BE2C (cell line): ENCODE measurements around the gene HIVEP3.

Experiments used
- DNase-seq: peaks from one replicate; pipeline ENCODE4 v3.0.0-alpha.2; 2020
- H3K27me3 ChIP-seq: fragments of 250-450 bp; sonication (Bioruptor Pico); 2 replicates; pipeline ENCODE4 v1.5.1; 2020; ENCODE audit warnings: mild to moderate bottlenecking
- H3K36me3 ChIP-seq: fragments of 250-450 bp; sonication (Bioruptor Pico); 2 replicates; pipeline ENCODE4 v1.5.1; 2020; ENCODE audit warnings: mild to moderate bottlenecking
- H3K4me1 ChIP-seq: fragments of 250-450 bp; sonication (Bioruptor Pico); 2 replicates; pipeline ENCODE4 v1.5.1; 2020
- H3K4me3 ChIP-seq: 2 replicates; pipeline ENCODE4 v1.5.1; 2011; ENCODE audit warnings: low read depth, low read length
- H3K9me3 ChIP-seq: fragments of 250-450 bp; sonication (Bioruptor Pico); 2 replicates; pipeline ENCODE4 v1.5.1; 2020
- TF ChIP-seq, protein P1 (sequence below): IDR thresholded peaks from 2 replicates; pipeline ENCODE4 v1.5.1; 2012; ENCODE audit warnings: mild to moderate bottlenecking, low read depth, low read length

The HIVEP3 gene

DNA sequence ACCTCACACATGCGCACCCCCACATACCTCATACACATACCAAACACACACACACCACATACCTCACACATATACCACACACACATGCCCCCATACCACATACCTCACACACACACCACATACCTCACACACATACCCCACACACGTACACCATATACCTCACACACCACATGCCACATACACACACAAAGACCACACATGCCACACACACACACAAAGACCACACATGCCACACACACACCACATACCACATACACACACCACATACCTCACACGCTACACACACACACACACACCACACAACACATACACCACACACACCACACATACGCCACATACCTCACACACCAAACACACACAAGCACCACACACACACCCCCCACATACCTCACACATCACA is 30.0 kb downstream of the HIVEP3 start:
- no peak overlapping the region for H3K4me3 ChIP-seq
- no peaks in the 10 kb centered on the region for H3K36me3 ChIP-seq
- no peaks in the 10 kb centered on the region for H3K4me1 ChIP-seq
- no peaks in the 10 kb centered on the region for H3K9me3 ChIP-seq
- no peak for DNase-seq
- H3K27me3 ChIP-seq, result no peaks in the 10 kb centered on the region
- TF ChIP-seq, protein P1, sequence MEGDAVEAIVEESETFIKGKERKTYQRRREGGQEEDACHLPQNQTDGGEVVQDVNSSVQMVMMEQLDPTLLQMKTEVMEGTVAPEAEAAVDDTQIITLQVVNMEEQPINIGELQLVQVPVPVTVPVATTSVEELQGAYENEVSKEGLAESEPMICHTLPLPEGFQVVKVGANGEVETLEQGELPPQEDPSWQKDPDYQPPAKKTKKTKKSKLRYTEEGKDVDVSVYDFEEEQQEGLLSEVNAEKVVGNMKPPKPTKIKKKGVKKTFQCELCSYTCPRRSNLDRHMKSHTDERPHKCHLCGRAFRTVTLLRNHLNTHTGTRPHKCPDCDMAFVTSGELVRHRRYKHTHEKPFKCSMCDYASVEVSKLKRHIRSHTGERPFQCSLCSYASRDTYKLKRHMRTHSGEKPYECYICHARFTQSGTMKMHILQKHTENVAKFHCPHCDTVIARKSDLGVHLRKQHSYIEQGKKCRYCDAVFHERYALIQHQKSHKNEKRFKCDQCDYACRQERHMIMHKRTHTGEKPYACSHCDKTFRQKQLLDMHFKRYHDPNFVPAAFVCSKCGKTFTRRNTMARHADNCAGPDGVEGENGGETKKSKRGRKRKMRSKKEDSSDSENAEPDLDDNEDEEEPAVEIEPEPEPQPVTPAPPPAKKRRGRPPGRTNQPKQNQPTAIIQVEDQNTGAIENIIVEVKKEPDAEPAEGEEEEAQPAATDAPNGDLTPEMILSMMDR, result no peak

DNA sequence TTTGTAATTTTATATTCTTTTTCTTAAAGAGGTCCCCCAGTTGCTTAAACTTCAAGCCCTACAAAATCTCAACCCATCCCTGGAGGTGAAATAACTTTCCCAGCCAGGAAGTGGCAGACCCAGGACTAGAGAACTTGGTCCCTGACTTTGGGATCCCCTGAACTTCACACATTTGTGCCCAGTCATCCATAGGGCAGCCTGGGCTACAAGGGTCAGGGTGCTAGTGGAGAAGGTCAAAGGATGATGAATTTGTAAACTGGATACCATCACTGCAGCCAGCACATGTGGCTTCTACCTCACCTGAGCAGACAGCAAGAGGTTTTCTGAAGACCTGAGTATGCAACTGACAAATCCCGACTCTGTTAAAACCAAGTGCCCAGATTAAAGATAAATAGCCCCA is 31.4 kb downstream of the HIVEP3 start:
- DNase-seq, result no peak
- H3K9me3 ChIP-seq, result no peaks in the 10 kb centered on the region
- no peaks in the 10 kb centered on the region for H3K4me1 ChIP-seq
- no peaks in the 10 kb centered on the region for H3K27me3 ChIP-seq
- H3K36me3 ChIP-seq, result no peaks in the 10 kb centered on the region
- TF ChIP-seq, protein P1, result no peak
- H3K4me3 ChIP-seq, result no peak overlapping the region

DNA sequence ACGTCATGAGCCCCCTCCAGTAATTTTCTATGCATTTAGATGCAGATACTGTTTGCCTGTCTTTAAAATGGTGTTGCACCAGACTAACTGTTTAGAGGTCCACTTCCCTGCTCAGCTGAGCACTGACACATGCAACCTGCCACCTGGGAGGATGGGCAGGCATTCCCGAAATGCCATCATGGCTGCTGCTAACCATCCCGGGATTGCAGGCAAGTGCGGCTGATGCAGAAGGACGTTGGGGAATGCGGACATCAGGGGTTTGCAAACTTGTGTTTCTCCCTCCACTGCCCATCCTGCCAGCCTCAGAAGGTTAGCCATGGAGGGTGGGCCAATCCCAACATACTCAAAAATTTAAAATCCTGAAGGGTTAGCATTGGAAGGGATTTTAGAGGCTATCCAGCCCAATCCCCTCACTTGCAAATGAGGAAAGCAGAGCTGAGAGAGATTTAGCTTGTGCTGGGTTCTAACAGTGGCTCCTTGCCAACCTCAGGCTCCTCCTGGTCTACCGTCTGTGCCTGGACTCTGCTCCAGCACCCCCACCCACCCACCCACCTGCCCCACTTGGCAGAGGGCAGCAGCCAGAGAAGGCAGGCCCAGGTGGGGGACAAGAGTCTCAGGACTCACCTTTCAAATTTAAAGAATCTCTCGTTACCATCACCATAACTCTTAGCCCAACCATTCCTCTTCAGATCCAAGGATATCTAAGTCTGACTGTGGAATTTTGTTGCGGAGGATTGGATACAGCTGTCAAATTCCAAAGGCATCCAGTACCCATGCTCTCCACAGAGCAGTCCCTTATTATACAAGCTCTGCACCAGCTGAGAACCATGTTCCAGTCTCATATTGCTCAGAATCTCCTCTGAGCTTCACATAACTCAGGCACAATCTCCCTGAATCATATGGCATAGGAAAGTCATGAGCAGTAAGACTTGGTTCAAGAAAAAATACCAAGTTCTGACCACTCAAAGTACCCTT is 34.2 kb downstream of the HIVEP3 start:
- TF ChIP-seq, protein P1, result no peak

DNA sequence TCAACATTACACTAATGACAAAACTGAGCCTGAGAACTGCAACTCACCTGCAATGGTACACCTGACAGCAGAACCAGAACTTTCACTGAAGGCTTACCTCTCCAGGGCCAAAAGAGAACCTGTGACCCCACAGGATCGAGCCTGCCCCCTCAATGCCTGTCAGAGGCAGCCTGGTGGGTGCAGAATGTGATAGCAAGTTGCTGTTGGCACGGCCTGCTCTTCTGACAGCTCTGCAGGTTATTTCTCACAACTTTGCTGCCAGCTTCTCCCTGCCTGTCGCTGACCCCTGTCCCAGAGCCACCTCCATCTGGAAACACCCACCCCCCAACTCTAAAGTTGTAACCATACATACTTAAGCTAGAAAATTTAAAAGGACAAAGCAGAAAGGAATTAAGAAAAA is 35.2 kb downstream of the HIVEP3 start:
- TF ChIP-seq, protein P1, result no peak

More for the DNA sequence above, 34.2 kb downstream of the HIVEP3 start:
- no peak overlapping the region for H3K4me3 ChIP-seq
- no peaks in the 10 kb centered on the region for H3K36me3 ChIP-seq
- DNase-seq, result no peak
- no peaks in the 10 kb centered on the region for H3K9me3 ChIP-seq
- H3K4me1 ChIP-seq, result no peaks in the 10 kb centered on the region
- H3K27me3 ChIP-seq, result no peaks in the 10 kb centered on the region

DNA sequence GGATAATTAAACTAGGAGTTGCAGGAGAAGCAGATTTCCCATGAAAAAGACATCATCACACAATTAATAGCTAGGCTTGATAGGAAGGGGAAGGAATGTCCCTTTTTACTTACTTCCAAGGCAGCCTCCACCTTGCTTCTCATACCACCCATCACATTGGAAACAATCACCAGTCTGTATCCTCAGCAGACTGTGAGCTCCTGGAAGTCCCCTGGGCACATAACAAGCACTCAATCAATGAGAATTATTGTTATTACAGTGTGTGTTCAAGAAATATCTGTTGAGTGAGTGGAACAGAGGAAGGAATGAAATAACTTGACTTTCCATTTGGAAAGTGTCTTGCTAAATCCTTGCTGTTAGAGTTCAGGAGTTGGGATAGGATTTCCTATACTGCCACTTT is 36.2 kb downstream of the HIVEP3 start:
- H3K4me3 ChIP-seq, result no peak overlapping the region
- DNase-seq, result no peak

More for the DNA sequence above, 35.2 kb downstream of the HIVEP3 start:
- DNase-seq, result no peak
- H3K4me1 ChIP-seq, result no peaks in the 10 kb centered on the region
- no peaks in the 10 kb centered on the region for H3K36me3 ChIP-seq
- H3K4me3 ChIP-seq, result no peak overlapping the region
- no peaks in the 10 kb centered on the region for H3K27me3 ChIP-seq
- no peaks in the 10 kb centered on the region for H3K9me3 ChIP-seq

More for the DNA sequence above, 36.2 kb downstream of the HIVEP3 start:
- TF ChIP-seq, protein P1, result no peak
- Histone ChIP-seq H3K27me3 (no peaks in the 10 kb centered on the region), H3K9me3 (no peaks in the 10 kb centered on the region), H3K4me1 (no peaks in the 10 kb centered on the region), H3K36me3 (no peaks in the 10 kb centered on the region)
